RKO (cell line): ENCODE data around the gene GAN.
"Not testable (repeated sequence)": the region's sequence is repeated elsewhere in the genome, so short reads cannot be mapped to it uniquely, and the experiment has no call there.

Experiments
- DNase-seq: peaks from one replicate; pipeline ENCODE4 v3.0.0-alpha.2; 2016; ENCODE audit warnings: low spot score

Gene GAN

GRCh38 chr16:81307770-81308169 lies 7.0 kb upstream of the GAN start:
- DNase-seq = no peak

DNA sequence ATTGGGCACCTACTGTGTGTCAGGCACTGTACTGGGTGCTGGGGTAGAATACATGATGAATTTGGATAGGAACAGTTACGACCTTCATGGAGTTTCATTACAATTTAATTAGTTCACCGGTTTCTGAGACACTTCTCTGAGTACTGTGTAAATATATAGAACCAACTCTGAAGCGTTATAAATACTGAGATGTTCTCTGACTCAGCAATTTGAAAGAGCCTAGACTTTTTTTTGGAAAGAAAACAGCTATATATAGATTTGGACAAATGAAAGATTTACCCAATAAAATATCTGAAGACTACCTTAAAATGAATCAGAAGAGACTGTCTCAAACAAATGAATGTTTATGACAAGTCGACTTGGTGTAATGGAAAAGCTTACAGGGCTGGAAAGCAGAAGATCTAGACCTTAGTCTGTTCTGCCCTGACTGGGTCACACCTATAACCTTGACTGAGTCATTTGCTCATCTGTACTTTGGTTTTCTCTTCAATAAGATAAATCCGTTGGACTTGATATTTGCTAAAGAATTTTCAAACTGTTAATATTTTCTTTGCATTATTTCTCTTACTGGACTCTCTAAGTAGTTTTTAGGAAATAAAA lies 4.6 kb upstream of the GAN start:
- DNase-seq = no peak

DNA sequence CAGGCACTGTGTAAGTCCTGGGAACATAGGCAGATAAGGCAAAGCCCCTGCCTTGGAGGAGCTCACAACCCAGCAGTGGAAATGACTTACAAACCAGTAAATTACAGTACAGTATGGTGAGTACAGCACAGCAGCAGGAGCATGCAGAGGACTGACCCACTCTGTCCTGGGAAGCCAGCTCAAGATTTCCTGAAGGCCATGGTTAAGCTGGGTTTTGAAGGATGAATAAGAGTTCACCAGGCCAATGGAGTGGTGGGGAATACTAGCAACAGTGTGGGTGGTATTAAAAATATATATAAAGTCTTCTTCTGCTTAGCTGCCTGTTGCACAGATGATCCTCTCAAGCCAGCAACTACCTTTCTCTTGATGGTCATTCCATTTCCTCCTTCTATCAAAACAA lies 3.0 kb upstream of the GAN start:
- no peak for DNase-seq

- DNase-seq = no peak
These were observed 810 bp upstream of the GAN start for GRCh38 chr16:81313701-81314602.

GRCh38 chr16:81315271-81316175 lies 761 bp downstream of the GAN start:
- peak; percentile 18 for DNase-seq

DNA sequence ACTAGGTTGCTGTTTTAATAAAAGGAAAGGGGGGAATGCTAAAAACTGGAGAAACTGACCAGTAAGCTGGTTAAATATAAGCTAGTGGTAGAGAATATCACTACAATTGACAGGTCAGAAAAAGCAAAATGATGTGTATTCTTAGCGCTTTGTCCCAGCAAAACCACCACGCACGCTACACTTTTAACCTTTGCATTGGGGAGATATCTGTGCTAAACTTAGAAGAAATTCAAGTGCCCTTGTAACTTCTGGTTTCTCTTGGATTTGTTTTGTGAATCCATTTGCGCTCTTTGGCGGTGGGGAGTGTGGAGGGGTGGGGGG lies 1.4 kb downstream of the GAN start:
- DNase-seq = no peak

DNA sequence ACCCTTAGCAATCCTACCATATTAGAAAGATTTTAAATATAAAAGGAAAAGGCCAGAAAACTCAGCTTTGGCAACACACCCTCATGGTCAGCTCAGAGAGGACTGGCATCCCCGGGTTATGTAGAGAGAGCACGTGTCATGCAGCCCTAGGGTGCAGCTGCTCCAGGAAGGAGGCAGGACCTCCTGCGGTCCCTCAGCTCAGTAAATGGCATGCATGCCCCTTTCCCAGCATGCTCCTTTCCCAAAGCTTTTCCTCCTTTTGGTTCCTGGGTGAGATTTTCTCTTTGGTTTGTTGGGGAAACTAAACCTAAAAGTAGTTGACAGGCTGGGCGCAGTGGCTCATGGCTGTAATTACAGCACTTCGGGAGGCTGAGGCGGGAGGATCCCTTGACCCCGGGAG lies 3.9 kb downstream of the GAN start:
- no peak for DNase-seq

DNA sequence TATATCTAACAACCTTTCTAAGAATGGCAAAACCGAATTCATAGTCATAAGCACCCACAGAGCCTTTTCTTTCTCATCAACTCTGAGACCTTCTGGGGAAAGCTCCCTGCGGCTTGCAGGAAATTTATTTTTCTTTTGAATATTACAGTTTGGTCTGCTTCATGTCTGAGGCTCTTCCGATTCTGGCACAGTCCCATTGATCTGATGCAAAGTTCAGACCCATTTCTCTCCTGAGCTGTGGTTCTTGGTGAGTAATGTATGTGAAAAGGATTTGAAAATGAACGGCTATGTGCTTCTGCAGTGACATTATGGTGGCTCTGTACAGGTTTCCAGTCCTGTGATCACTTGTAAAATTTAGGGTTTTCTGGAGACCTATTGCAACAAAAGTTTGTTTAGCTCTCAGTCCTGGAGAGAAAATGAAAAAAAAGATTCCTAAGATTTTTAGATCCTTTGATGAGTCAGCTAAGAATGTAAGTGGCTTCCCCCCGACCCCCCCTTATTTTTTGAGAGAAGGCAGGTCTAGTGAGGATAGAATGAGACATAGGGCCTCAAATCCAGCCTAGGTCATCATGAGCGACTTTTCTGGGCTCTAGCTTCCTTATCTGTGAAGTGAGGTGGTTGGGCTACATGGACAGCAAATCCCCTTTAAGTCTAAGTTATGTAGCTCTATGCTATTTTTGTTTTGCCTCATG lies 4.6 kb downstream of the GAN start:
- DNase-seq = peak; percentile 50

DNA sequence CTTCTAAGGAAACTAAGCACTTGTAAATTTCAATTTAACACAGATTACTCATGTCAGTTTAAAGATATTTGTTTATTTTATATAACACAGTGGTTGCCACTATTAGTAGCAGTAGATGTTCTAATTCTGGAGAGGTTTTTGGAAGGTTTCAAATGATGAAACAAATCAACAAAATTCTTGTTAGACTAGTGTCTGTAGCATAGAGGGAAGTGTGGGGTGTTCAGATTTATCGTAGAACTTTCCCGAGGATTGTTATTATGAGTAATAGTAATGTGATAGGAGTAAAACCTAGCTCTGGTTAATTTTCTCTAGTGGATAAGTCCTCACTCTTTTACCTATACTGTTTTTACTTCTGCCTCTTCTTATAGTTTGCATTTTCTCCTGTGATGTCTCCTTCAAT lies 6.3 kb downstream of the GAN start:
- DNase-seq = no peak

DNA sequence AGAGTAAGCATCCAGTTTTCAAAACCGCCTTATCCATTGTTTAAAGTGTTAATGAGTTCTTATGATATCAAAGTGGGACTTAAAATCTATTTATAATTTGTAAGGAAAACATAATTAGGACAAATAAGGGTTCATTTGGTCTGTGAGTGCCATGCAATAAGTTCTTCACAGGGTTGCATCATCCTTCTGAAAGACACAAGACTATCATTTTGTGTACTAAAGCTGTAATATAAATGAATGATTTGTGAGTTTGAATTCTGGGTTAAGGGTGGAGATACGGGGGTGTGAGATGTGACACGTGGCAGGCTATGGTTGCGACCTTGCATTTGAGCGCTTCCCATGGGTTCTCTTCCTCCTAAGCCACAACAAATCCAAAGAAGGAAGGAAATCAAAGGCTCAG lies 6.8 kb downstream of the GAN start:
- DNase-seq = no peak

- no peak for DNase-seq
These were observed 10.0 kb downstream of the GAN start for GRCh38 chr16:81324808-81325207.

- DNase-seq = no peak
These were observed 12.2 kb downstream of the GAN start for GRCh38 chr16:81327011-81327410.

- no peak for DNase-seq
These were observed 12.9 kb downstream of the GAN start for GRCh38 chr16:81327447-81328196.

- DNase-seq = no peak
These were observed 15.2 kb downstream of the GAN start for GRCh38 chr16:81329947-81330346.

- no peak for DNase-seq
These were observed 18.6 kb downstream of the GAN start for GRCh38 chr16:81333356-81333755.

DNA sequence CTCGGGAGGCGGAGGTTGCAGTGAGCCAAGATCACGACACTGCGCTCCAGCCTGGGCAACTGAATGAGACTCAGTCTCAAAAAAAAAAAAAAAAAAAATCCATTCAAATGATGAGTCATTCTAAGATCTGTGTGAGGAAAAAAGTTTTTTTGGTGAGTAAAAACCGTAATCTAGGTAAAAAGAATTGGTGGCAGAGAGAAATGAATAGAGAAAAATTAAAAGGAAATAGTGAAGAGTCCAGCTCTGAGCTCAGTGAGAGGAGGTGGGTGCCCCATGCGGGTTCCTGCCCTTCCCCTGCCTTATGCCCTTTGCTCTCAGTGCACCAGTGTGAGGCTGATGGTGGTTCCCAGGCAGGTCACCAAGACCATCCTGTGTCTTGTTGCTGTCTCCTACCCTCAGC lies 20.9 kb downstream of the GAN start:
- DNase-seq = no peak

- DNase-seq = no peak
These were observed 22.3 kb downstream of the GAN start for GRCh38 chr16:81337097-81337496.

DNA sequence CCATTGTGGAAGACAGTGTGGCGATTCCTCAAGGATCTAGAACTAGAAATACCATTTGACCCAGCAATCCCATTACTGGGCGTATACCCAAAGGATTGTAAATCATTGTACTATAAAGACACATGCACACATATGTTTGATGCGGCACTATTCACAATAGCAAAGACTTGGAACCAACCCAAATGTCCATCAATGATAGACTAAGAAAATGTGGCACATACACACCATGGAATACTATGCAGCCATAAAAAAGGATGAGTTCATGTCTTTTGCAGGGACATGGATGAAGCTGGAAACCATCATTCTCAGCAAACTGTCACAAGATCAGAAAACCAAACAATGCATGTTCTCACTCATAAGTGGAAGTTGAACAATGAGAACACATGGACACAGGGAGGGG lies 30.4 kb downstream of the GAN start:
- DNase-seq = not testable (repeated sequence)

DNA sequence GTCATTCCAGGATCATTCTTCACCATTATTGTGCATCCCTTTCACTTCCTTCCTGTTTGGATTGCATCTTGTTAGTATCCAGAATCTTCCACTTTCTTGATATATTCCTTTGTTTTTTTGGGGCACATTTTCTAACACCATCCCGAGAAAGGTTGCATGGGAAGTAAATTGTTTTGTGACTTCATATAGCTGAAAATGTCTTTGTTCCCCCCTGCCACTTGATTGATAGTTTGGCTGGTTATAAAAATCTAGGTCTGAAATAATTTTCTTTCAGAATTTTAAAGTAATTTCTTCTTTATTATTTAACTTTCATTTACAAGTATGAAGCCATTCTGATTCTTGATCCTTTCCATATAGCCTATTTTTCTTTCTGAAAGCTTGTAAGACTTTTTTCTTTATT lies 32.7 kb downstream of the GAN start:
- DNase-seq = no peak

DNA sequence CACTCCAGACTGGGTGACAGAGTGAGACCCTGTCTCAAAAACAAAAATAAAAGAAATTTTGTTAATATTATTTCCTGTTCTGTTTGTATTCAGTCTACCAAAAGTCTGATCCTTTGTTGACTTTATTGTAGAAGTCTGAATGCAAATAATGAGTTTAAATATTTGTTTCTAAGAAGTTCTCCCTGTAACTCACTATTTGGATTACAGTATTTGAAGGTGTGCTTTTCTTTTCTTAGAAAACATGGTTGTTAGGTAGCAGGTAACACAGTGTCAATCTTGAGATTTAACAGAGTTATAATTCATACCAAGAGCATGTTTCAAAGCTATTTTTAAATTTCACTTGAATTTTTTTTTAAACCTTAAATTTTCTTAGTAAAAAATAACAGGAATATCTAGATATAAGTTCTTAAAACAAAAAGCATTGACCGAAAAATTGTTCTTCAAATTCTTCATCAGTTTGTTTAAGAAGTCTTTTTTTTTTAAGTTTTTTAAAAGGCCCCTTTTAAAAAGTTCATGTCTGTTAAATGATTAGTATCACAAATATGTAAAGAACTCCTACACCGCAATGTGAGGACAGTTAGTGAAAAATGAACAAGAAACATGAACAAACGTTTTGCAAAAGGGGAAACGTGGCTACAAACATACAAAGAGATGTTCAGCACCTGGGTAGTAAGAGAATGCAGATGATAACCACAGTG lies 35.0 kb downstream of the GAN start:
- no peak for DNase-seq

- DNase-seq = no peak
These were observed 35.5 kb downstream of the GAN start for GRCh38 chr16:81350306-81350615.
